ENCODE data around the gene ADAP1.
A peak's percentile ranks its signal among the peaks of the same experiment; 100 is the strongest.

ADAP1 gene

DNA sequence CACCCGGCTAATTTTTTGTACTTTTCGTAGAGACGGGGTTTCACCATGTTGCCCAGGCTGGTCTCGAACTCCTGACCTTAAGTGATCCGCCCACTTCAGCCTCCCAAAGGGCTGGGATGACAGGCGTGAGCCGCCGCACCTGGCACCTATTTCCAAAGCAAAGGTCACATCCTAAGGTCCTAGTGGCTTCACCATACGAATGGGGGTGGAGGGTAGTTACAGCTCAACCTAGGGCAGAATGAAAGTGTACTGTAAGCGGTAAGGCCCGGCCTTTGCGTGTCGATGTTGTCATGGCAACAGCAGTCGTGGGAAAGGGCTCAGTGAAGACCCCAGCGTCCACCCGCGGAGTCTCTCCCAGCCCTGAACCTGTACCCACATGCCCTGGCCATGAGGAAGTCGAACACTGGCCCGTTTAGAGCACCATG lies 22.4 kb upstream of the ADAP1 start:
- TF ChIP-seq, protein P1, sequence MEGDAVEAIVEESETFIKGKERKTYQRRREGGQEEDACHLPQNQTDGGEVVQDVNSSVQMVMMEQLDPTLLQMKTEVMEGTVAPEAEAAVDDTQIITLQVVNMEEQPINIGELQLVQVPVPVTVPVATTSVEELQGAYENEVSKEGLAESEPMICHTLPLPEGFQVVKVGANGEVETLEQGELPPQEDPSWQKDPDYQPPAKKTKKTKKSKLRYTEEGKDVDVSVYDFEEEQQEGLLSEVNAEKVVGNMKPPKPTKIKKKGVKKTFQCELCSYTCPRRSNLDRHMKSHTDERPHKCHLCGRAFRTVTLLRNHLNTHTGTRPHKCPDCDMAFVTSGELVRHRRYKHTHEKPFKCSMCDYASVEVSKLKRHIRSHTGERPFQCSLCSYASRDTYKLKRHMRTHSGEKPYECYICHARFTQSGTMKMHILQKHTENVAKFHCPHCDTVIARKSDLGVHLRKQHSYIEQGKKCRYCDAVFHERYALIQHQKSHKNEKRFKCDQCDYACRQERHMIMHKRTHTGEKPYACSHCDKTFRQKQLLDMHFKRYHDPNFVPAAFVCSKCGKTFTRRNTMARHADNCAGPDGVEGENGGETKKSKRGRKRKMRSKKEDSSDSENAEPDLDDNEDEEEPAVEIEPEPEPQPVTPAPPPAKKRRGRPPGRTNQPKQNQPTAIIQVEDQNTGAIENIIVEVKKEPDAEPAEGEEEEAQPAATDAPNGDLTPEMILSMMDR (conservative IDR thresholded peaks at IDR 0.05; ENCODE audit: low read length): no peak
- H3K4me3 ChIP-seq (ENCODE audit: low read length): no peak overlapping the region

DNA sequence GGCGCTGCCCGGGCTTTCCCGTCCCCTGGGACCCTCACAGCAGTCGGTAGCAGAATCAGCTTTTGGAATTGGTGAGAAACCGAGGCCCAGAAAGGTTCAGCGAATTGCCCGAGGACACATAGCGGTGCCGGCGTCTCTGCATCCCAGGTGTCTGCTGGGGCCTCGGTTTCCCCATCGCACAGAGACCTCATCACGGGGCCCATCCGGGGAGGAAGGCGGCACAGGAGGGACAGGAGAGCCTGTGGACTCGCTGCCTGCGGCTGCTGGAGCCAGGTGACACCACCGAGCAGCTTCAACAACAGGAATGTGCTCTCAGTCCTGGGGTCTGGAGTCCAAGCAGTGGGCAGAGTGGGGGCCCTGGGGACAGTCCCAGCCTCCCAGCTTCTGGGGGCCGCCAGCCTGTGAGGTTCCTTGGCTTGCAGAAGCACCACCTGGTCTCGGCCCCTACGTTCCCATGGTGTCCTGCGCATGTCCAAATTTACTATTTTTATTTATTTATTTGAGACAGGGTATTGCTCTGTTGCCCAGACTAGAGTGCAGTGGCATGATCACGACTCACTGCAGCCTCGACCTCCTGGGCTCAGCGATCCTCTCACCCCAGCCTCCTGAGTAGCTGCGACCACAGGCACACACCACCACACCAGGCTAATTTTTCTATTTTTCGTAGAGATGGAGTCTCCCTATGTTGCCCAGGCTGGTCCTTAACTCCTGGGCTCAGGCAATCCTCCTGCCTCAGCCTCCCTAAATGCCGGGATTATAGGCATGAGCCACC lies 21.4 kb upstream of the ADAP1 start:
- DNase-seq (ENCODE audit: low read depth): no peak
- H3K4me3 ChIP-seq (ENCODE audit: low read length): peak overlapping the region; percentile 68
- TF ChIP-seq, protein P1 (conservative IDR thresholded peaks at IDR 0.05; ENCODE audit: low read length): no peak

More for the DNA sequence above, 22.4 kb upstream of the ADAP1 start:
- no peak for DNase-seq (ENCODE audit: low read depth)

DNA sequence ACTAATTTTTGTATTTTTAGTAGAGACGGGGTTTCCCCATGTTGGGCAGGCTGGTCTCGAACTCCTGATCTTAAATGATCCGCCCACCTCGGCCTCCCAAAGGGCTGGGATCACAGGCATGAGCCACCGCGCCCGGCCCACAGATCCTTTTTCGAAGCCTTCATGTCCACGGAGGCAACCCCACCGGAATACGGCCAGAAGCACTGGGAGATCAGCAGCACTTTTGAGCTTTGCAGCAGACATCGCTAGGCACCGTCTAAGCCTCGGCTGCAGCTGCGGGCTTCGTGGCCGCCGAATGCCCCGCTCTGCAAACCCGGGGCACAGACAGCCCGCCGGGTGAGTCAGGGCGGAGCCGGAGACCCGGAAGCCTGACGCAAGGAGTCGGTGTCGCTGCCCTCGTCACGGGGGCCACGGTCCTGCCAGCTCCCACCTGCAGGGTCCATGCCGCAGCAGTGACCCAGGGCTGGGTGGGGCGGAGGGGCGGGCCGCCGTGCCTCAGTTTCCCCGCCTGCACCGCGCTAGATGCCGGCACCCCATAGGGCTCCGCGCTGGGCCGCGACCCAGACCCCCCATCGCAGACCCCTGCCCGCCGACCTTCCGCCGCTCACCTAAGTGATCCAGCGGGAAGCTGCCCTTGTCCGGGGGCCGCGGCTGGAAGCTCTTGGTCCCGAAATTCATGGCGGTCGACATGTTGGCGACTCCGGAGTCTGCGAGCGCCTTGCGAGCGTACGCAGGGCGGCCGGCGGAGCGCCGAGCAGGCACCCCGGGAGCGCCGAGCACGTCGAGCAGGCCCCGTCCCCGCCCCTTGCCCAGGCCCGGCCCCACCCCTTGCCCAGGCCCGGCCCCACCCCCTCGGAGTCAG lies 20.6 kb upstream of the ADAP1 start, which contains the start of gene COX19:
TSS of gene COX19 (minus strand) at position 730 of the 862 bp plus-strand sequence. CDS start at position 690, 40 bp downstream.
- peak; percentile 90 for DNase-seq (ENCODE audit: low read depth)
- TF ChIP-seq, protein P1 (conservative IDR thresholded peaks at IDR 0.05; ENCODE audit: low read length): no peak
- peak within 1 kb of the TSS; percentile 88 for H3K4me3 ChIP-seq (ENCODE audit: low read length)

DNA sequence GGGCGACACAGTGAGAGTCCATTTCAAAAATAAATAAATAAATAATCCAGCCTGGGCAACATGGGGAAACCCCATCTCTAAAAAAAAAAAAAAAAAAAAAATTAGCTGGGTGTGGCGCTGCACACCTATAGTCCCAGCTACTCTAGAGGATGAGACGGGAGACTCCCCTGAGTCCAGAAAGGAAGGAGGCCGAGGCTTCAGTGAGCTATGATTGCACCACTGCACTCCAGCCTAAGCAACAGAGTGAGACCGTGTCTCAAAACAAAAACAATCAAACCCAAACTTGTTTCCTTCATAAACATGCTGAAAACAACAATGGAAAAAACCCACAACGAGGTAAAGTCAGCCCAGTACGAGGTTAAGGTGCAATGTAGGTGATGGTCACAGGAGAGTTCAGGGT lies 19.7 kb upstream of the ADAP1 start:
- TF ChIP-seq, protein P1 (conservative IDR thresholded peaks at IDR 0.05; ENCODE audit: low read length): no peak
- H3K4me3 ChIP-seq (ENCODE audit: low read length): peak overlapping the region; percentile 88
- peak; percentile 31 for DNase-seq (ENCODE audit: low read depth)

DNA sequence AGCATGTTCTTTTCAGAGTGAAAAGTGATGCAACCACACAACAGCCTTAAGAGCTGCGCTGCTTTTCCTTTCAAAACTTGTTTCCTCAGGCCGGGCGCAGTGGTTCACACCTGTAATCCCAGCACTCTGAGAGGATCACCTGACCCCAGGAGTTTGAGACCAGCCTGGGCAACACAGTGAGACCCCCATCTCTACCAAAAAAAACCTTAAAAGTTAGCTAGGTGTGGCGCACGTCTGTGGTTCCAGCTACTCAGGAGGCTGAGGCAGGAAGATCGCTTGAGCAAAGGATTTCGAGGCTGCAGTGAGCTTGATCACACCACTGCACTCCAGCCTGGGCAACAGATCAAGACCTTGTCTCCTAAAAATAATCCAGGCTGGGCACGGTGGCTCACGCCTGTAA lies 18.8 kb upstream of the ADAP1 start:
- TF ChIP-seq, protein P1 (conservative IDR thresholded peaks at IDR 0.05; ENCODE audit: low read length): no peak
- no peak overlapping the region for H3K4me3 ChIP-seq (ENCODE audit: low read length)
- no peak for DNase-seq (ENCODE audit: low read depth)

DNA sequence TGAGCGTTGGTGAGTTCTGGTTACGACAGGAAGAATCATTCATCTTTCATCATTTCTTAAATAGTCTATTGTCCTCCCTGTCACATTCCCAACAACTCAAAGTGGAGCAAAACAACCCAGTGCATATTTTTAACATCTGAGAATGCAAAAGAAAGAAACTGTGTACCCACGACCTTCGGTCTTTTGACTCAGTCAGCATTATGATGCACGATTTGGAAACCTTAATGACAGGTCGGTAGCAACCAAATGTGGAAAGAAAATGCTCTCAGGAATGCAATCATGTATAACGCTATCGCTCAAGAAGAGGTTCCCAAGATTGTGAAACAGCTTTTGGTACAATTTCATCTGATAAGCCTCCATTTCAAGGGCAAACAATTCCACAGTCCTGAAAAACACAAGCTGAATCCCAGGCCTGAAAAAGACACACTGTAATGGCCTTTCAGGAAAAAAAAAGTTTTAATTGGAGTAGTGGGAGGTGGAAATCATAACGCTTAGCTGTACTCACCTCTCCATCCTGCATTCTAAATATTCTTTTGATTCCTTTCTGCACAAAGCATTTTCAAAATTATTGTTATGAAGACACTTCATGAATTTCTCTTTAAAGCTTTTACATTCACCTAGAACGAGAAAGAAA lies 18.3 kb upstream of the ADAP1 start:
- no peak for DNase-seq (ENCODE audit: low read depth)
- H3K4me3 ChIP-seq (ENCODE audit: low read length): no peak overlapping the region

More for the DNA sequence above, 18.3 kb upstream of the ADAP1 start:
- TF ChIP-seq, protein P1 (conservative IDR thresholded peaks at IDR 0.05; ENCODE audit: low read length): no peak
